NK-92 (cell line): ENCODE data around the gene GPC6.

Experiments used
- DNase-seq: peaks from one replicate; lab custom pipeline; 2025; ENCODE audit not compliant: unreplicated experiment; lab: John Stamatoyannopoulos, UW

The GPC6 gene

DNA sequence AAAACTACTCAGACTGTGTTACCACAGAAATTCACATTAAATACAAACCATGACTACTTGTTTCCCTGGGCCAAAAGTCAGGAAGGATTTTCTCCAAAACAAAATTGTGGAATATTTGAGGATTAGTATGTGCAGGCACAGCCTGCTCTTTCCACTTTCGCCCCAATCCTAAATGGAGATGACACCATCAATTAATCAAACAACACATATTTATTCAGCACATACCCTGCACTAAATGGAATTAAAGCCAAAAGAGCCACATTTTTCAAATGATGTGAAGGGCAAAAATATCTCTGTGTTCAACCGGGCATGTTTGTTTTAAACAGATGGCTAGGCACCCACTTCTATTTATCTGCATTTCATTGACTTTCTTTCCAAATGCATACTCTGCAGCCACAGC is 729.8 kb downstream of the GPC6 start:
- DNase-seq, result no peak

DNA sequence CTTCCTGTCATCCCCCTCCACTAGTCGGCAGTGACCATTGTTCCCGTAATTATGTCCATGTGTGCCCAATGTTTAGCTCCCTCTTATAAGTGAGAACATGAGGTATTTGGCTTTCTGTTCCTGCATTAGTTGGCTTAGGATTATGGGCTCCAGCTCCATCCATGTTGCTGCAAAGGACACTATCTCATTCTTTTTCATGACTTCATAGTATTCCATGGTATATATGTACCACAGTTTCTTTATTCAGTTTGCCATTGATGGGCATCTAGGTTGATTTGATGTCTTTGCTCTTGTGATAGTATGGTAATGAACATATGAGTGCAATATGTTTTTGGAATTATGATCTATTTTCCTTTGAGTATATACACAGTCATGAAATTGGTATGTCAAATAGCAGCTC is 730.8 kb downstream of the GPC6 start:
- DNase-seq, result no peak

DNA sequence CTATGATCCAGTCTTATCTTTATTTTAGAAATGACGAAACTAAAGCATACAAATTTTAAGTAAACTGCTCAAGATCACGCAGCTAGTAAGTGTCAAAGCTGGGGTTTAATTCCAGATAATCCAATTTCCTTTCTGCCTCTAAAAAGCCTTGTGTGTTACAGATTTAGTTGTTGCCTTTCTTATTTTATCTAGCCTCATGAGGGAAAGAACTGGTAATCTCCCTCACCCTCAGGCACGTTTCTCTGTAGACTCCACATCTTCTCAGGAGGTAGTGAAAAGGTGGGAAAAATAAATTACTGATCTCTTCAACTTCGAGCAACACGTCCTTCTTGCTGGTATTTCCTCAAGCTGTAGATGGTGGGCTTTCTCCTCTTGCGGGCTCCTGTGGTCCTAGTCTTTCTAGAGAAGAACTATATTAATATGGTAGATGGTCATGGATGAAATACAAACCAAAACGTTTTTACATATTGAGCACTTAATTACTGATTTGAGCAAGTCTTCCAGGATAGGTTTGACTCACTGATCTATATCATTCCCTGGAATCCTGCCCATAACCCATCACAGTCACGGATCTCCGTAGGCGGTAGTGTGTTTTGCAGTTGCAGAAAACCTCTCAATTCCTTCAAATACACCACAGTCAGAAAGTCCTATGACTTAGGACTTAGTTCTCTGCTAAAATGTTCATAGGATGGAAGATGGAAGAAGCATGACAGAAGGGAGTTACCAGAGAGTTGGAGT is 733.4 kb downstream of the GPC6 start:
- no peak for DNase-seq

DNA sequence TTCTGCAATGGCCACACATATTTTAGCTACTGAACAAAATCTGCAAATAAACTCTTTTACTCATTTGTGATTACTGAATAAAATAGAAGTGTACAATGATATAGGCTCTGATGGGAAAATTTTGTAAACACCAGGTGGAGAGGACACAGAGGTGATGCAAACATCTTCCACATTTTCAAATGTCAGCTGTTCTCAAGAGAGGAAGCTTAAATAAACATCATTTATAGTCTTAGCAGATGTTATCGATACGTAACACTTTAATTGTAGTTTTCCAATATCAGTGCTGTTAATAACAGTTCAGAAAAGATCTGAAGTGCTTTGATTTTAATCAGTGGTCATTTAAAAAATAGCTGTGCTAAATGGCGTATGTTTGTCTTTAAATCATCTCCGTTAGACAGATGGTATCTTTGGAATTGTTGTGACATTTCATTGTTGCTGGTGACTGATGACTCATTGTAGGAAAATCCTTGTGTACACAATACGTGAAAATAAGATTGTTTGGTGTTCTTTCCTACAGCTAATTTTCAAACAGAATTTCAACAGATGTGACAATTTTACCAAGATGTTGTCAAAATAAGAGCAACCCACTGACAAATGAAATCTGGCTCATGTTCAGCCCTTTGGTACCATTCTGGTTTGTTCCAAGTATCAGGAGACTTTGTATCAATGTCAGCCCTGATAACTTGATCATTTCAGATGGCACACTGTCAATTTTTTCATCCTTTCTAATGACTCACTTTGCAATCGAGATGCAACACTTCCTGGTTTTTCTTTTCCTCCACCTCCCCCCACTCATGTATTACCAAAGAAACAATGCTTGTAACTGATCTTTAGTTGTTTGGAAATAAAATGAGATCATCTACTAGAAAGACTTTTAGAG is 736.9 kb downstream of the GPC6 start:
- DNase-seq, result no peak

DNA sequence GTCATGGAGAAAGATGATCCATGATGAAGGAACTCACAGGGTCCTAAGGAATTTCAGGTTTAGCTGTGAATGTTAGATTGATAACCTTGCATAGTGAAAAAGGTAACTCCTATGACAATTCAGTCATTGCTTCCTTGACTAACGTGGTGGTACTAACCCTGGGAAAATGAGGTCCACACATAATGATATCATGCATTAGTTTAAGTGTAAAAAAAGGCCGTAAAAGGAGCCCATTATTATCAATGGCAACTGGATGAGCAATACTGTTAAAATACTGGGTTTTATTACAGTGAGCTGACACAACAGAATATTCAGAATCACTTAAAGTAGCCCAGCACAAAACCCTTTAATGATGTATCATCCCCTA is 737.5 kb downstream of the GPC6 start:
- DNase-seq, result no peak

DNA sequence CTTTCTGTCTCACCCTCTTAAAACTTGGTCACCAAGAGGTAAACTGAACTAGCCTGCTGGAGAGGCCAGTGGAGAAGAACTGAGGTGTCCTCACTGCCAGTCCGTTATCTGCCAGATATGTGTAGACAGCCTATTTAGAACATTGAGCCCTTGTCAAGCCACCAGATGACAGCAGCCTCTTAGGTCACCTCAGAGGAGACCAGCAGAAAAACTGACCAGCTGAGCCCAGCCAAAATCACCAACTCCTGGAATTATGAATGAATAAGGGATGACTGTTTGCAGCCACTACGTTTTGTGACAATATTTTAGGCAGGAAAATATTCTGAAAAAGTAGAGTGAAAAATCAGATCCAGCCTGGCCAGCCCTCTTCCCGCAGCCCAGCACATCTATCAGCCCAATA is 739.0 kb downstream of the GPC6 start:
- DNase-seq, result no peak

DNA sequence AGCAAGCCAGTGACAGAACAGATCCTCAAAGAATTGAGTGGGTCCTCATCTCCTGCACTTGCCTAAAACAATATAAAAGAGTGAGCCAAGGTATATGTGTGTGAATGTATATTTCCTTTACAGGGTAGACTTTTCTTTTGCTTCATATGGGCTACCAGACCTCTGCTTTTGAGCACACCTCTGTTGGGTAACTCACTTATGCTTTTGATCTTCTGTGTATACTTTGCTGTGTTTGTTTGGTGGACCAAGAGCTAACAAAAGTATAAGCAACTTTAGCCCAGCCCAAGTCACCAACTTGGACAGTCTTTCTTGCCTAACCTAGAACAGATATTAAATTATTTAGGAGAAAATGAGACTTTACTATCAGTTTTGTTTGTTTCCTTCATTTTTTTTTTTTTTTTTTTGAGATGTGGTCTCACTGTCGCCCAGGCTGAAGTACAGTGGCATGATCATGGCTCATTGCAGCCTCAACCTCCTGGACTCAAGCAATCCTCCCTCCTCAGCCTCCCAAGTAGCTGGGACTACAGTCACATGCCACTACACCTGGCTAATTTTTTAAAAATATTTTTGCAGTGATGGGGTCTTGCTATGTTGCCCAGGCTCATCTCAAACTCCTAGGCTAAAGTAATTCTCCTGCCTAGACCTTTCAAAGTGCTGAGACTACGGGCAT is 739.8 kb downstream of the GPC6 start:
- no peak for DNase-seq

DNA sequence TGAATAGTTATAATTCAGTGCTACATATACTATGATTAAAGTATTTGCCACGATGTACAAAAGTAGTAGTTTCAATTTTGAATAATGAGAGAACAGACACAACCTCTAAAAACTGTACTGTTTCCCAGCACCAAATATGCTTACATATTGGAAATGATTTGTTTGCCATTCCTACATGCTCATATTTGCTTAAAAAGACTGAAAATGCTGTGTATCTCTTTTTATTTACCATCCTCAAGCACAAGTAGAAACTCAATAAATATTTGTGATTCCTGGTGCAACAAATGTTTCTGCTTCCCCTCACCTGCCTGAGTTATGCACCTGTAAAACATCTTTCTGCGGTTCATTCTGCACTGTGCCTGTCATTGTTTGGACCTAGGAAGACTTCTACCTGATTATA is 740.7 kb downstream of the GPC6 start:
- no peak for DNase-seq

DNA sequence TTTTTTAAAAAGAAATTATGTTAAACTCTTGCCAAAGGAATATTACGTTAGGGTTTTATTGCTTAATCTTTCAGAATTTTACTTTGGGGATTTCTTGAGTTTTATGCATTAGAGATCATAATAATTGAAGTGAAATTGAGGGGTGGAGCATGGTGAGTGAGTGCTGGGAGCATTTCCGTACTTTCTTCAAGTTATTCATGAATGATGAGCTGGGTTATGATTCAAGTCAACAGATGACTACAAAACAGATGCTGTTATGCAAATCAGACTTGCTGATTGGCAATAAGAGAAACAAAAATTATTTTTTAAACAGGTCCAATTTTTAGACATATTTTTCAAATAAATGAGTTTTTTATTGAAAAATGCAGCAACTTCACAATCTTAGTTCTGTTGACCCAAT is 748.6 kb downstream of the GPC6 start:
- no peak for DNase-seq

DNA sequence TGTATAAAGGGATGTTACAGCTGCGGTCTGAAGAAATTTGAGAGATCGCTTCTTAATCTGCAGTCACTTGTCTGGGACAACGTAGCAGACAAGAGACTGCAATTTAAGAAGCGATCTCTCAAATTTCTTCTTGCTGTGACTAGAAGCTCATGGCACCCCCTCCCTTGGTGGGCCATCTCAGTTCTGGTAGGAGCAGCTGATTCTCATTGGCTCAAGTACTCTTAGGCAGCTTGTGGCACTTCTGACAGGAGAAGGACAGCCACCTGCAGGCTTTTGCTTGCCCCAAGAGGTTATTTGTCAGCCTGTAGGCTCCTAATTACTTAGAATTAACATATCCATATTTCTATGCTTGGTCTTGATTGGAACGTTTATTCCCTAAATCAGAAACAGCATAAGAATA is 749.9 kb downstream of the GPC6 start:
- no peak for DNase-seq

DNA sequence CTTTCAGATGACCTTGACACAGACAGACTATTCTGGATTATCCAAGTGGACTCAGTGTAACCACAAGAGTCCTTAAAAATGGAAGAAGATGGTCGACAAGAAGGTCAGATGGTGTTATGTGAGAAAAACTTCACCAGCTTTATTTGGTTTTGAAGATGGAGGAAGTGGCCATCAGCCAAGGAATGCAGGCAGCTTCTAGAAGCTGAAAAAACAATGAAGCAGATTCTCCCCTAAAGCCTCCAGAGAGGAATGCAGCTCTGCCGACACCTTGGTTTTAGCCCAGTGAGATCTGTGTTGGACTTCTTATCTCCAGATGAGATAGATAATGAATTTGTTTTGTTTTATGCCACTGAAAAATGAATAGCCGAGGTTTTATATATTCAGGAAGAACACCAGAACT is 751.4 kb downstream of the GPC6 start:
- DNase-seq, result no peak

DNA sequence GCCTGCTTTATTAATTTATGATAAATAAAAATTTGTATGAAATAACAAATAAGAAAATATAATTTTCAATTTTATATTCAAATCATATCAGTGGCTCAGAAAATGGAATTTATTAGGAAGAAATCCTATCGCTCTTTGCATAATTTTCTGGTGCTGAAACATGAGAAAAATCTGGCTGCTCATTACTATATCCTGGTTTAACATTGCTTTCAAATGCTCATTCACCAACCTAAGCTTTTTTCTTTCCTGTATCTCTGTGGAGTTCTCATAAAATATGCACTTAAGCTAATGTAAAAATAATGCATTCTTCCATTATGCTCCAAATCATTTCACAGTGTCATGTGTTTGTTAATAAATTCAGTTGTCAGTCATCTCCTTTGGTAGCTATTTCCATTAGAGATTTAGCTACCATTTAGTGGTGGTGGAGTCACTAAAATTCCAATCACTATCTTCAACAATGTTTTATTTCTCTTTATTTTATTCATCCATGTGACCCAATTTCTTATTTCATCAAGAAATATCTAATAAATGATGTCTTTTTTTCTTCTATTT is 754.9 kb downstream of the GPC6 start:
- DNase-seq, result no peak

DNA sequence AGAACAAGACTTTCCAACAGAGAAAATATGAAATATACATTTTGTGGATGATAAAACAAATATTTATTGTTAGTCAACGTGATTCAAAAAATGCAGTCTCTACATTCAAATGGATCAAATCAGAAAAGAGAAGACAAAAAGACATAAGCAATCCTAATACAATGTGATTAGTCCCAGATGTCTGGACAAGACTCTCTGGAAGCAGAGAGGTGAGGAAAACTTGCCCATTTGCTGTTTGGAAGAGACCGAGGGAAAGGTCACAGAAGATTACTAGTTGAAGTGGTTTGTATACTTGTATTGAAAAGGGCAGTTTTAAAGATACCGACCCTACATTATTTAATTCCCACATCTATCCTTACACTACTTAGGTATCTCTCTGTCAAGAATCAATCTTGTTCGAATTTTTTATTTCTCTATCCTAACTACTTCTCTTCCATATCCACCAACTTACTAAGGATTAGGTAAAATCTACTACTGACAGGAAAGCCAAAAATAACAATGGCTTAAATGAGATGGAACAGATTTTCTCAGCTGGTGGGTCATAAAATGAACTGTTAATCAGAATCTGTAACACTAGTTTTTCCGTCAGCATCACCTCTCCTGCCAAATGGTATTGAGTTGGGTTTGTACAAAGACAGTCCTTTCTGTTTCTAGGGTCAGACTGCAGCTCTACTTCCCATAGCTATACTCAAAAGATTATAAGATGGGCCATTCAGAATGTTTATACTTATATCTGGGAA is 755.7 kb downstream of the GPC6 start:
- DNase-seq, result no peak

DNA sequence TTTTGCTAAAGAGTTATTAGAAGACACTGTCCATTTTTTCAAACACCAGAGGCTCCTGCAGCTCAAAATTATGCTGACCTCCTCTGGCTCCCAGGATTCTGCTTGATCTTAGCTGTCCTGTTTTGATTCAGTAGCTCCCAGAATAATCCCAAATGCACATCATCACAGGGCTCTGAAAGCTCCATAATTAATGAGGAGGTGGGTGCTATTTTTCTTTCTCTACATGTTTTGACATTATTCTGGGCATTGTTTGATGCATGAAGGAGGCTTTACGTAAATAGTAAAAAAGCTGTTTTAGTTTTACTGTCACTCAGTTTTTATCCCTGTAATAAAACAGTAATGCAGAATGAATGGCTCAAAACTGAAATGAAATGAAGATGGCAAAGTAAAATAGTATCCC is 757.4 kb downstream of the GPC6 start:
- no peak for DNase-seq

DNA sequence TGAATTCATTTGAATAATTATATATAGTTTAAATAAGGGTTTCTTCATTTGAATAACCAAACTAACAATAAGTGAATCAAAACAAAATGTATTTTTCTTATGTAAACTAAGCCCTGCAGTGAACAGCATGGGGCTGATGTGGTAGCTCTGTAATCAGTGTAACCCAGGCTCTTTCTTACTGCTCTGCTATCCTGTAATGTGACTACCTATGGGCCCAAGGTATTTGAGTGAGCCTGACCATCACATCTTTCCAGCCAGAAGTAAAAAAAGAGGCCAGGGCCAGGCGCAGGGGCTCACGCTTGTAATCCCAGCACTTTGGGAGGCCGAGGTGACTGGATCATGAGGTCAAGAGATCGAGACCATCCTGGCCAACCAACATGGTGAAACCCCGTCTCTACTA is 758.3 kb downstream of the GPC6 start:
- no peak for DNase-seq

DNA sequence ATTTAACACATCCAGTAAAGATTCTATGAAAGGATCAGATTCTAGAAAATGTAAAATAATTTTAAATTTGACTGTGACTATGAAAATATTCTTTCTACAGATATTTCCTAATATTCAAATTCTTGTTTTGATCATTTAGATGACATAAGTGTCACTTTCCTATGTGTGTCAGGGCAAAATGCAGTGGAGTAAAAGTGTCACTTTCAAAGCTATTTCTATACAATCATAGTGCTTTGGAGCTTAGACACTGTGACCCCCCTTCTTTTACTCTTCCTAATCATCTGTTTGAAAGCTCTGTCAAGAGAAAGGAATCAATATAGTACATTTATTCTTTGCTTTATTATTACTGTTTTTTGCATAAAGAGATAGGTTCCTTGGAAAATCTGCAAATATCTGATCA is 760.9 kb downstream of the GPC6 start:
- no peak for DNase-seq

DNA sequence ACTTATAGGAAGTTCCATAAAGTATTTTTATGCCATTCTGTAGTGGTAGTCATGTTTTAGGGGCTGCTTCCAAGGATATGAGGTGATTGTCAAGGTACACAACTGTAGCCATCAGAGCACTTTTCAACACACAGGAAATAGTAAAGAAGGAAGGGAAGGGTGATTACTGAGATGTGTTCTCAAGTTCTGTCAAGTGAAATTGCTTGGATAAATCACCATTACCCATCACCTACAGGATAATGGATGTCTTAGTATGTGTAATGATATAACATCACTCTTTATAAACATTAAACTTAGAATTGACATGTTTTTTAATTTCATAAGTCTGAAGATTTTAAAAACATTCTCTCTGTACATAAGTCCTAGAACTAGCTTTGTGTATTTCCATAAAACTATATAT is 765.0 kb downstream of the GPC6 start:
- no peak for DNase-seq

DNA sequence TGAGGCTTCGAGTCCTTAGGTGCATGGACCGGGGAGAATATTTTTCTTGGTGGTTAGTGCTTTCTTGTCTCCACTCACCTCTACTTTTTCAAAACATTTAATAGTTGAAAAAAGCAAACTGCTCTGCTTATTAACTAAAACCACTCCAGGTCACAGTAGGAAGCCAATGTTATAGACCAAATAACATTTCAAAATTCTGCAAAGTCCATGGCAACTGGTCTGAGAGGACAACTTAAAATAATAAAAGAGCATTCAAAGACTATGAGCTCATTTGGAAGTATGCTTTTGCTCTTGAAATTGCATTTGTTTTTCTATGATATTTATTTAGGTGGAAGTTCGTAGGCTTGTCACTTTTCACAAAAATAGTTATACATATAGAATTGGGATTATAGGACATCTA is 769.9 kb downstream of the GPC6 start:
- DNase-seq, result no peak

DNA sequence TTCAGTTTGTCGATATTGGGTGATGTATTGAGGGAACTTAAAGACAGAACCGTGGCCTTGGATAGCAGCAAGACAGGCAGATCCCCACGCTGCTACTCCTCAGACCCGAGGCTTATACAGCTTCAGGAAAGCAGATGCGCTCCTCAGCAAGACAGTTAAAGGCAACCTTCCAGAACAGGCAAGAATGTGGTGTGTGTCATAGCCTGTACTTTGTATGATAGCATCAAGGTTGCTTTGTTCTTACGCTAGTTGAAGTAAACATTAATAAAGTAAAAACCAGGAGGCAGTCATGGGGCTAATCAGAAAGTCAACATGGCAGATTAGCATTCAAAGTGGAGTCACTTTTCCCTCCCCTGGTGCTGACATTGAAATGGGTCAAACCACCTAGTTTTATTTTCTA is 779.7 kb downstream of the GPC6 start:
- DNase-seq, result no peak

DNA sequence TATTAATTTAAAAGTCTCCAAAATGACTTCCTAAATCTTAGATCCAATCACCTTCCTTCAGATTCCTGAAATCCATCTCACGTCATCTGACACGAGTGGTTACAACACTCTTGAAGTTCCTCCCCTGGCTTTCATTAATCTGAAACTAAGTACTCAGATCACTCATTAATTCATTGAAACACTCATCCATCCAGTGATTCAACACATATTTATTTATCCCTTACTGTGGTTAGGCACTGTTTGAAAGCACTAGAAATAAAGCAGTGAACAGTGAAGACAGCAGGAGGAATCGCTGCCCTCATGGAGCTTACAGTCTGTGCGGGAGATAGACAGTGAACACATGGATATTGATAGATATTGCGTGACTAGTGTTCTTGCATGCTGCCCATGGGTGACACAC is 780.5 kb downstream of the GPC6 start:
- DNase-seq, result no peak

DNA sequence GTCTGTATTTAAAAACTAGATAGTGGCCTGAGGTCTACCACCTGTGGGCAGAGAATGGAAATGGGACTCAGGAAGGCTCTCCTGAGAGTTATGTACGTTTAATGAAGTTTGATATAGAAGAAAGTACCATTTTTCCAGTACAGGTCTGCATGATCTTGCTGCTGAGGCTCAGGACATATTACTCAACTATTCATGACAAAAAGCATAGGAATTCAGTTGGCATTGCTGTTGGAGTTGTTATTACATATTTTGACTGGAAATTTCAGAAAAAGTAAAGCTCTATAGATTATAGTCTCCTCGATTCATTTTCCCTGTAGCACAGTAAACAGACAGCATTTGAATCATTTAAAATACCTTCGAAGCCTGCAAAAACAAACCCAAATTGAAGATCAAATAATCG is 783.1 kb downstream of the GPC6 start:
- no peak for DNase-seq
